Mesodermal cell (in vitro differentiated cells): ENCODE data around the gene HYCC1.
"Not testable (repeated sequence)": the region's sequence is repeated elsewhere in the genome, so short reads cannot be mapped to it uniquely, and the experiment has no call there.

Experiments used
- H3K27ac ChIP-seq: 2 replicates; pipeline ENCODE4 v1.7.0; 2013; ENCODE audit warnings: mild to moderate bottlenecking, low read depth, low read length, moderate library complexity; ENCODE audit not compliant: severe bottlenecking
- H3K36me3 ChIP-seq: 2 replicates; pipeline ENCODE4 v1.7.1; 2013; ENCODE audit warnings: mild to moderate bottlenecking, low read length, moderate library complexity; ENCODE audit not compliant: control insufficient read depth, insufficient read depth
- H3K4me1 ChIP-seq: one replicate; pipeline ENCODE4 v1.7.1; 2013; ENCODE audit warnings: mild to moderate bottlenecking, low read length; ENCODE audit not compliant: insufficient read depth, control insufficient read depth, poor library complexity, severe bottlenecking
- H3K4me3 ChIP-seq: 2 replicates; pipeline ENCODE4 v1.7.0; 2013; ENCODE audit warnings: low read length, control low read depth, mild to moderate bottlenecking; ENCODE audit not compliant: insufficient read depth, poor library complexity, severe bottlenecking; ENCODE audit errors: extremely low read depth
- H3K9me3 ChIP-seq: 2 replicates; pipeline ENCODE4 v1.7.1; 2013; ENCODE audit warnings: mild to moderate bottlenecking, low read length, moderate library complexity; ENCODE audit not compliant: control insufficient read depth
- WGBS, 2 experiments: methylation state at CpG; one replicate each; pipeline ENCODE4 v1.1.5; 2013; ENCODE audit warnings: missing lambda C conversion rate in 2 of 2; ENCODE audit not compliant: insufficient coverage in 2 of 2; 5-methylcytosine and 5-hydroxymethylcytosine counted together

HYCC1 gene

GRCh38 chr7:22983257-22983855 is 30.6 kb downstream of the HYCC1 start:
- no peak overlapping the region for H3K4me3 ChIP-seq
- H3K4me1 ChIP-seq = peaks cover 8% of the 10 kb centered on the region
- no peak overlapping the region for H3K27ac ChIP-seq
- H3K9me3 ChIP-seq = no peaks in the 10 kb centered on the region
- peaks cover 22% of the 10 kb centered on the region for H3K36me3 ChIP-seq
- 90 to 100% methylated on average over 2 to 3 of the region's 6 CpGs for WGBS, 2 experiments

DNA sequence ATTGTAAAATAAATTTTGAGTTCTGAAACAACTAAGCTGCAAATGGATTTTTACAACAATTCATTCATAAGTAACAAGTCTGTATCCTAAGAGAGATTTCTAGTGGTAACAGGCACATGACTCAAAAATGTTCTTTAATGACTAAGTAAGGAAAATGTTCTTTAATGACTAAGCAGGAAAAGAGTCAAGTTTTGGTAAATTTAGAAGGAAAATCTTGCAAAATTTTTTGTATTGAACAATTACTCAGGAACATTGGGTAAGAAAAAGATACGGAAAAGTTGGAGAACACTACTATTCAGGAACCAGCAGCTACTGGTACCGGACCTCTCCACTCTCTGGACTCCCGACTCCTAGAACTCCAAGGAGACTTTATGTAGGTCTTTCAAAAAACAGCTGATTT is 33.5 kb downstream of the HYCC1 start:
- no peaks in the 10 kb centered on the region for H3K9me3 ChIP-seq
- H3K4me1 ChIP-seq = peaks cover 8% of the 10 kb centered on the region
- H3K27ac ChIP-seq = no peak overlapping the region
- peaks cover 27% of the 10 kb centered on the region for H3K36me3 ChIP-seq
- no peak overlapping the region for H3K4me3 ChIP-seq
- 90 to 95% methylated on average over 3 of the region's 3 CpGs for WGBS, 2 experiments

DNA sequence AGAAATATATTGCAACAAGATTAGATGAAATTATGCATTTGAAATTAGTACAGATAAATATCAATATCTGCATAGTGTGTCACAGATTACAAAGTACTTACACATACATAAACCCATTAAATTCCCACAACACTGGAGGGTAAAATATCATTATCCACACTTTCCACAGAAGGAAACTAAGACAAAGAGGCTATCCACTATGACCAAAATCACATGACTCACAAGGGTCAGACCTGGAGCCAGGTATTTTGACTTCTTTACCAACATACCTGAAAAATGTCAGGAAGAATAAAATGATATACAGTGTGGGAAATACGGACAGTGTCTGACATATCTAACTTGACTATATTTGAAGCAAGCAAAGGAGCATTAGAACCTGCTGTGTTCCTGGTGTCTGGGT is 34.1 kb downstream of the HYCC1 start:
- H3K4me3 ChIP-seq = no peak overlapping the region
- peaks cover 8% of the 10 kb centered on the region for H3K4me1 ChIP-seq
- H3K27ac ChIP-seq = no peak overlapping the region
- H3K9me3 ChIP-seq = no peaks in the 10 kb centered on the region
- peaks cover 24% of the 10 kb centered on the region for H3K36me3 ChIP-seq
- WGBS, 2 experiments = 100% methylated on average over 1 of the region's 1 CpG; no CpG with 5 or more reads in 1 of the 2 experiments

- Histone ChIP-seq H3K9me3 (no peaks in the 10 kb centered on the region), H3K27ac (no peak overlapping the region), H3K36me3 (peaks cover 30% of the 10 kb centered on the region), H3K4me1 (peaks cover 8% of the 10 kb centered on the region), H3K4me3 (no peak overlapping the region)
- WGBS, 2 experiments = 100% methylated on average over 1 of the region's 2 CpGs; no CpG with 5 or more reads in 1 of the 2 experiments
Observed at GRCh38 chr7:22979251-22979650, 34.7 kb downstream of the HYCC1 start.

DNA sequence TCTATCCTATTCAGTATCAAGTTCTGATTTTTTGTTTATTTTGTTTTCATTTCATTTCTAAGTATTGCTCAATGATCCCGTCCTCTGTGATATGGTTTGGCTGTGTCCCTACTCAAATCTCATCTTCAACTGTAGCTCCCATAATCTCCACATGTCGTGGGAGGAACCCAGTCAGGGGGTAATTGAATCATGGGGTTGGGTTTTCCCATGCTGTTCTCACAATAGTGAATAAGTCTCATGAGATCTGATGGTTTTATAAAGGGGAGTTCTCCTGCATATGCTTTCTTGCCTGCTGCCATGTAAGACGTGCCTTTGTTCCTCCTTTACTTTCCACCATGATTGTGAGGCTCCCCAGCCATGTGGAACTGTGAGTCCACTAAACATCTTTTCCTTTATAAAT is 39.3 kb downstream of the HYCC1 start:
- not testable (repeated sequence) for H3K4me3 ChIP-seq, H3K27ac ChIP-seq, H3K9me3 ChIP-seq, H3K4me1 ChIP-seq
- peaks cover 45% of the 10 kb centered on the region for H3K36me3 ChIP-seq
- WGBS, 2 experiments = 80% methylated on average over 2 of the region's 3 CpGs; no CpG with 5 or more reads in 1 of the 2 experiments

DNA sequence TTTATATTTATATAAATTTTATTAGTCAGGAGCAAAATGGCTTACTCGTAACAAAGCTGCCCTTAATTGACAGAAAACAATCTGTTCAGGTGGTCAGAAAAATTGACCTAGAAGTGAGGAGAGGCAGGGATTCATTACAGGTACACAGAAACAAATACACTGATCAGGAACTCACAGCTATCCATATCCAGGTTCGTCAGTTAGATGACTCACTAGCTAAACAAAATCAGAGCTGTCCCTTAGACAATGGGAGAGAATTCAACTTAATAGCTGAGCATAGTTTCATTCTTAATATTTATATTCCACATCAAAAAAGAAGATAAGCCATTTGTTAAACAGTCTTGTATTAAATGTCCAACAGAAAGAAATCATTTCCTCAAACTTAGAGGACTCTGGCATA is 41.7 kb downstream of the HYCC1 start:
- WGBS, 2 experiments = 100% methylated on average over 1 of the region's 2 CpGs; no CpG with 5 or more reads in 1 of the 2 experiments

GRCh38 chr7:22969010-22969431 is 44.9 kb downstream of the HYCC1 start:
- H3K4me1 ChIP-seq = no peaks in the 10 kb centered on the region
- H3K4me3 ChIP-seq = no peak overlapping the region
- WGBS, 2 experiments = 100% methylated on average over 1 to 2 of the region's 3 CpGs
- H3K36me3 ChIP-seq = peaks cover 46% of the 10 kb centered on the region
- no peaks in the 10 kb centered on the region for H3K9me3 ChIP-seq
- no peak overlapping the region for H3K27ac ChIP-seq

More for the DNA sequence above, 41.7 kb downstream of the HYCC1 start:
- Histone ChIP-seq H3K4me3 (no peak overlapping the region), H3K4me1 (no peaks in the 10 kb centered on the region), H3K9me3 (no peaks in the 10 kb centered on the region), H3K36me3 (peaks cover 60% of the 10 kb centered on the region), H3K27ac (no peak overlapping the region)
